HG03354 (cell line): ENCODE results near the gene UBL3.

Source experiments
- ATAC-seq: cut with Tn5 transposase; IDR thresholded peaks from one replicate; pipeline ENCODE4 v1.9.1; 2021; ENCODE audit warnings: mild to moderate bottlenecking; ENCODE audit not compliant: unreplicated experiment, poor library complexity, severe bottlenecking

Gene UBL3

DNA sequence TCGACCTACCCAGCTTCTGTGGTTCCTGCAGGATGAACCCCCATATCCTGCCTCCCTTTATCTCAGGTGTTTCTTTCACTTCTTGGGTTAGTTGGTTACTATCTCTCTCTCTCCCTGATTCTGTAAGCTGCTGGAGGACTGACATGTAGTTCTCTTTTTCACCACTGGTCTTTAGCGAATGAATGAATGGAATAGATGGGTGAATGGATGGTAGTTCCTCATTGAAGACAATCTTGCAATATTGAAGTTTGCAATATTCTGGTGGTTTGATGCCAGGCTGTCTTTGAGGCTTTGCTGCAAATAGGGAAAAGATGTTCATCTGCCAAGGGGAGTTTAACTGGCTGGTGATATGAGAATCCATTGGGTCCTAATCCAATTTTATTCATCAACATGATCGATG lies 120.2 kb downstream of the UBL3 start:
- no peak for ATAC-seq

- ATAC-seq: no peak
Observed at GRCh38 chr13:29722415-29722814, 128.0 kb downstream of the UBL3 start.

GRCh38 chr13:29721766-29722165 lies 128.7 kb downstream of the UBL3 start:
- ATAC-seq: no peak

DNA sequence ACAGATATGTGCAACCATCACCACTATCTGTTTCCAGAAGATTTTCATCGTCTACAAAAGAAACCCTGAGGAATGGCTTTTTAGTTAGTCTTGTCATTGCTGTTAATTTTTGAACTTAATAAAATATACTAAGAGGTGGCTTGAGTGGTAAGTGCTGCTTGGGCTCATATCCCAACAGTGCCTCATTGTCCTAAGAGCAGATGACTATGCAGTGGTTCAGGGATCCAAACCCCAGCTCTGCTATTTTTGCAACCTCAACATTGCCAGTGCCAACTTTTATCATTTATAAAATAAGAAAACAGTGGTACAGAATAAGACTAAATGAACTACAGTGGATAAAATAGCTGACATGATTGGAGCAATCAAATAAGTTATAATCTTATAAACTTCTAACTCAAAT lies 131.7 kb downstream of the UBL3 start:
- ATAC-seq: no peak

DNA sequence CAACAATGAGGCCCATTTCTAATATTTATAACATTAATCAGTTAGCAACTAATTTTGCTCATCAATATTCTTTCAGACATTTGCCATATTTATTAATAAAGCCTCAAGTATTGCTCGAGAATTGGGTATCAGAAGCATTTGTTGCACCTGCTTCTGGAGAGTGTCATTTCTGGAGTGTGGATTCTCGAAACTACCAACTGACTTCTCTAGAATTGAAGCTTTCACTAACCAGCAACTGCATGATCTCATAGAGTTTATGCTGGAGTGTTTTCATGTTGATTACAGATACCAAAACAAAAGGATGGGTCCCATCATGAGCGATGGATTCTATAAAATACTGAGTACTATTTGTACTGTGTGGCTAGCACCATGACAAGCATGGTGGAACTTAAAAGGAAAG lies 133.9 kb downstream of the UBL3 start:
- no peak for ATAC-seq
